ENCODE measurements around the gene NCEH1.

The NCEH1 gene

DNA sequence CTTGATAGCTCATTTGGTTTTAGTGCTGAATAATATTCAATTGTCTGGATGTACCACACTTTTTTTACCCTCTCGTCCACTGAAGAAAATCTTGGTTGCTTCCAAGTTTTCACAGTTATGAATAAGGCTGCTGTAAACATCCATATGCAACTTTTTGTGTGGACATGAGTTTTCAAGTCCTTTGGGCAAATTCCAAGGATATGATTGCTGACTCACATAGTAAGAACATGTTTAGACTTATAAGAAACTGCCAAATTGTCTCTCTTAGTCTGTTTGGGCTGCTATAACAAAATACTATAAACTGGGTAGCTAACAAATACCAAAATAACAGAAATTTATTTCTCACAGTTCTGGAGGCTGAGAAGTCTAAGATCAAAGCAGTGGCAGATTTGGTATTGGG, 128.2 kb downstream of the NCEH1 start:
- no peak for DNase-seq (ENCODE audit: low read depth)

DNA sequence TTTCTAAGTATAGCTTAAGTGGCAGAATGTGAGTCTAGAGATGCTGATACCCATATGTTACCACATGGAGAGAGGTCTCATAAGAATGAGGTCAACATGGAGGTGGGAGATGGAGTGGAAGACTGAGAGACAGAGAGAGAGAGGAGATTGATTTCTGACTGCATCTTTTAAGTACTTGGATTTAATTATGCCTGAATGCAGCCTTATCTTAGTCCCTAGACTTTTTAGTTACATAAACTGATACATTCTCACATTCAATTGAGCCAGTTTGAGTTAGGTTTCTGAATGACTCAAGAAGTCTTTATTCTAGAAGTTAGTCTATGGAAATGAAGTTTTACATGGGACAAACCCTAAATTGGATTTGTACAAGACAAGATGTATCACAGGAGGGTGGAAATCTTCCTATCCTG, 129.1 kb downstream of the NCEH1 start:
- no peak for DNase-seq (ENCODE audit: low read depth)

DNA sequence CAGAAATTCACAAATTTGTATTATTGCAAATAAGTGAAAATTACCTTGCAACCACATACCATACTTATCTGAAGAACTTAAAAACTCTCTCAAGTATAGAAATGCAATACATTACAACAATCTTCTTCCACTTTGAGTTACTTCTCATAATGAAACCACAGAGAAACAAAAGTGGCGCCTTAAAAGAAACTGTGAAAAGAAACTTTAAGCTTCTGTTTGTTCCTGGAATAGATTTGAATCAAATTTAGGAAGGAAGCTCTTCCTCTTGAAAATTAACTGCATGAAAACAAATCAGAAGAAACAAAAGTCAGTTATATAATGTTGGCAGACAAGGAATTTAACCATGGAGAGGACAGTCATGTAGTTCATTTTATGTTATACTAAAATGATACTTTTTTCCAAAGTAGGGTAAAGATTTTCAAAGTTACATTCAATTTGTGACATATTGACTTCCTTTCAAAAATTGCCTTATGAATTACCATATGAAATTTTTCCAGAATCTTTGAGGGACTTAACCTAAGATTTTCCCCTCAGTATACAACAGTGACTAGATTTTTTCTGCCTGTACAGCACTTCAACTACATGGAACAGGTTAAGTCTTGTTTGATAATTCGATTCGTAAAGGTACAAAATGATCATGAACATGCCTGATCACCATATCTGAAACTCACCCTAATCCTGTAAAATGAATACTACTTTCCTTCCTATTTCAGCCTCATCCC, 130.0 kb downstream of the NCEH1 start:
- DNase-seq (ENCODE audit: low read depth): no peak
